MM.1S (cell line): ENCODE data around the gene MYO1E.
A peak's percentile ranks its signal among the peaks of the same experiment; 100 is the strongest.

Experiments used
- DNase-seq: peaks from one replicate; pipeline ENCODE4 v3.0.0-alpha.2; 2015
- H2AFZ ChIP-seq: fragments of 300-600 bp; sonication (generic); 2 replicates; pipeline ENCODE4 v1.6.0; 2016; ENCODE audit warnings: antibody characterized with exemption, low read length
- H3F3A ChIP-seq: fragments of 300-600 bp; sonication (generic); 2 replicates; pipeline ENCODE4 v1.6.1; 2016; ENCODE audit warnings: mild to moderate bottlenecking, antibody characterized with exemption, low read length, moderate library complexity, mixed read lengths; ENCODE audit not compliant: insufficient read depth
- H3K27ac ChIP-seq: fragments of 300-600 bp; sonication (generic); 2 replicates; pipeline ENCODE4 v1.5.1; 2016; ENCODE audit warnings: mild to moderate bottlenecking, low read length
- H3K27me3 ChIP-seq: fragments of 300-600 bp; sonication (generic); replicated peaks from 2 replicates; pipeline ENCODE4 v1.6.0; 2016; ENCODE audit warnings: low read length; ENCODE audit not compliant: insufficient read depth
- H3K36me3 ChIP-seq: fragments of 300-600 bp; sonication (generic); replicated peaks from 2 replicates; pipeline ENCODE4 v1.6.1; 2016; ENCODE audit warnings: mild to moderate bottlenecking, low read length, mixed read lengths; ENCODE audit not compliant: insufficient read depth
- H3K4me1 ChIP-seq: fragments of 300-600 bp; sonication (generic); 2 replicates; pipeline ENCODE4 v1.6.1; 2016; ENCODE audit warnings: low read length, mixed read lengths
- H3K4me2 ChIP-seq: fragments of 300-600 bp; sonication (generic); 2 replicates; pipeline ENCODE4 v1.6.0; 2016; ENCODE audit warnings: low read depth, low read length
- H3K4me3 ChIP-seq: fragments of 300-600 bp; sonication (generic); 2 replicates; pipeline ENCODE4 v1.5.1; 2016; ENCODE audit warnings: low read length, mixed read lengths
- H3K79me2 ChIP-seq: fragments of 300-600 bp; sonication (generic); 2 replicates; pipeline ENCODE4 v1.6.1; 2016; ENCODE audit warnings: mixed run types, low read length, mixed read lengths
- H3K9ac ChIP-seq: fragments of 300-600 bp; sonication (generic); 2 replicates; pipeline ENCODE4 v1.6.1; 2016; ENCODE audit warnings: low read length, mixed read lengths
- H3K9me2 ChIP-seq: fragments of 300-600 bp; sonication (generic); replicated peaks from 2 replicates; pipeline ENCODE4 v1.6.1; 2016; ENCODE audit warnings: mild to moderate bottlenecking, low read length, mixed read lengths; ENCODE audit not compliant: insufficient read depth
- H3K9me3 ChIP-seq: fragments of 300-600 bp; sonication (generic); replicated peaks from 2 replicates; pipeline ENCODE4 v1.6.1; 2016; ENCODE audit warnings: mild to moderate bottlenecking, low read length, mixed read lengths; ENCODE audit not compliant: insufficient read depth
- H4K20me1 ChIP-seq: fragments of 300-600 bp; sonication (generic); 2 replicates; pipeline ENCODE4 v1.6.1; 2016; ENCODE audit warnings: mild to moderate bottlenecking, low read length, moderate library complexity, mixed read lengths; ENCODE audit not compliant: insufficient read depth
- EZH2 ChIP-seq: fragments of 300-600 bp; sonication (generic); optimal IDR thresholded peaks from 2 replicates; pipeline ENCODE3; 2017; ENCODE audit warnings: low read depth, mild to moderate bottlenecking, antibody characterized with exemption, low read length, mixed read lengths
- EZH2phosphoT487 ChIP-seq: fragments of 300-600 bp; sonication (generic); IDR thresholded peaks from 2 replicates; pipeline ENCODE4 v1.6.1; 2018; ENCODE audit warnings: antibody characterized with exemption, low read length
- TF ChIP-seq, protein P1 (sequence below): fragments of 300-600 bp; sonication (generic); IDR thresholded peaks from 2 replicates; pipeline ENCODE4 v1.5.1; 2016; ENCODE audit warnings: antibody characterized with exemption, low read length, mixed read lengths

The MYO1E gene

GRCh38 chr15:59252137-59252536, 120.5 kb downstream of the MYO1E start:
- H3K27ac ChIP-seq = no peak overlapping the region
- no peak overlapping the region for H3K4me3 ChIP-seq
- DNase-seq = no peak
- no peaks in the 10 kb centered on the region for H4K20me1 ChIP-seq
- no peaks in the 10 kb centered on the region for H3K9me3 ChIP-seq
- no peak overlapping the region for H2AFZ ChIP-seq
- no peaks in the 10 kb centered on the region for H3K27me3 ChIP-seq
- H3K79me2 ChIP-seq = no peaks in the 10 kb centered on the region
- no peak overlapping the region for H3K9ac ChIP-seq
- H3K9me2 ChIP-seq = no peaks in the 10 kb centered on the region
- peaks cover 12% of the 10 kb centered on the region for H3K4me1 ChIP-seq
- no peak for TF ChIP-seq EZH2
- TF ChIP-seq, protein P1, sequence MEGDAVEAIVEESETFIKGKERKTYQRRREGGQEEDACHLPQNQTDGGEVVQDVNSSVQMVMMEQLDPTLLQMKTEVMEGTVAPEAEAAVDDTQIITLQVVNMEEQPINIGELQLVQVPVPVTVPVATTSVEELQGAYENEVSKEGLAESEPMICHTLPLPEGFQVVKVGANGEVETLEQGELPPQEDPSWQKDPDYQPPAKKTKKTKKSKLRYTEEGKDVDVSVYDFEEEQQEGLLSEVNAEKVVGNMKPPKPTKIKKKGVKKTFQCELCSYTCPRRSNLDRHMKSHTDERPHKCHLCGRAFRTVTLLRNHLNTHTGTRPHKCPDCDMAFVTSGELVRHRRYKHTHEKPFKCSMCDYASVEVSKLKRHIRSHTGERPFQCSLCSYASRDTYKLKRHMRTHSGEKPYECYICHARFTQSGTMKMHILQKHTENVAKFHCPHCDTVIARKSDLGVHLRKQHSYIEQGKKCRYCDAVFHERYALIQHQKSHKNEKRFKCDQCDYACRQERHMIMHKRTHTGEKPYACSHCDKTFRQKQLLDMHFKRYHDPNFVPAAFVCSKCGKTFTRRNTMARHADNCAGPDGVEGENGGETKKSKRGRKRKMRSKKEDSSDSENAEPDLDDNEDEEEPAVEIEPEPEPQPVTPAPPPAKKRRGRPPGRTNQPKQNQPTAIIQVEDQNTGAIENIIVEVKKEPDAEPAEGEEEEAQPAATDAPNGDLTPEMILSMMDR = no peak
- no peak for TF ChIP-seq EZH2phosphoT487
- no peak overlapping the region for H3K4me2 ChIP-seq
- no peaks in the 10 kb centered on the region for H3K36me3 ChIP-seq
- H3F3A ChIP-seq = no peaks in the 10 kb centered on the region

GRCh38 chr15:59251001-59251845, 121.4 kb downstream of the MYO1E start:
- no peaks in the 10 kb centered on the region for H4K20me1 ChIP-seq
- no peak overlapping the region for H3K9ac ChIP-seq

GRCh38 chr15:59250249-59250648, 122.4 kb downstream of the MYO1E start:
- H3F3A ChIP-seq = no peaks in the 10 kb centered on the region
- H3K9ac ChIP-seq = no peak overlapping the region
- no peak overlapping the region for H2AFZ ChIP-seq
- H3K4me2 ChIP-seq = no peak overlapping the region
- H4K20me1 ChIP-seq = no peaks in the 10 kb centered on the region
- no peaks in the 10 kb centered on the region for H3K27me3 ChIP-seq
- no peaks in the 10 kb centered on the region for H3K79me2 ChIP-seq
- H3K9me2 ChIP-seq = no peaks in the 10 kb centered on the region
- H3K27ac ChIP-seq = no peak overlapping the region
- peaks cover 12% of the 10 kb centered on the region for H3K4me1 ChIP-seq
- no peak overlapping the region for H3K4me3 ChIP-seq
- no peaks in the 10 kb centered on the region for H3K36me3 ChIP-seq
- no peaks in the 10 kb centered on the region for H3K9me3 ChIP-seq
- TF ChIP-seq, protein P1 = no peak
- no peak for DNase-seq

More at GRCh38 chr15:59251001-59251845, 121.4 kb downstream of the MYO1E start:
- peak overlapping the region; percentile 2; the same call in 1 of the 2 replicates for H3K27ac ChIP-seq
- peak overlapping the region; percentile 33; the same call in 1 of the 2 replicates for H3K4me2 ChIP-seq
- peak; percentile 32 for DNase-seq
- H2AFZ ChIP-seq = peak overlapping the region; percentile 20; the same call in 1 of the 2 replicates
- no peaks in the 10 kb centered on the region for H3K36me3 ChIP-seq
- no peaks in the 10 kb centered on the region for H3K9me2 ChIP-seq
- H3K27me3 ChIP-seq = no peaks in the 10 kb centered on the region
- H3K4me1 ChIP-seq = peaks cover 12% of the 10 kb centered on the region
- H3K79me2 ChIP-seq = no peaks in the 10 kb centered on the region
- no peaks in the 10 kb centered on the region for H3K9me3 ChIP-seq
- no peak for TF ChIP-seq EZH2
- TF ChIP-seq, protein P1 = no peak
- no peak for TF ChIP-seq EZH2phosphoT487
- no peaks in the 10 kb centered on the region for H3F3A ChIP-seq
- H3K4me3 ChIP-seq = no peak overlapping the region
